Testis (tissue), 2 donors: ENCODE results near the gene PEPD.

ENCODE experiments used
- POLR2A ChIP-seq: fragments of 450-650 bp; IDR thresholded peaks from one replicate; pipeline ENCODE4 v1.6.1; 2017; ENCODE audit warnings: antibody characterized with exemption, mild to moderate bottlenecking, moderate library complexity
- TF ChIP-seq, protein P1 (sequence below), 3 experiments: fragments of 450-650 bp in 2 of 3; fragments of 200-600 bp in 1 of 3; sonication (generic) in 1 of 3; IDR thresholded peaks; one replicate each; pipeline ENCODE4 v1.5.1; 2016 to 2019; ENCODE audit warnings: antibody characterized with exemption in 3 of 3, mild to moderate bottlenecking in 2 of 3, moderate library complexity in 1 of 3

DNA sequence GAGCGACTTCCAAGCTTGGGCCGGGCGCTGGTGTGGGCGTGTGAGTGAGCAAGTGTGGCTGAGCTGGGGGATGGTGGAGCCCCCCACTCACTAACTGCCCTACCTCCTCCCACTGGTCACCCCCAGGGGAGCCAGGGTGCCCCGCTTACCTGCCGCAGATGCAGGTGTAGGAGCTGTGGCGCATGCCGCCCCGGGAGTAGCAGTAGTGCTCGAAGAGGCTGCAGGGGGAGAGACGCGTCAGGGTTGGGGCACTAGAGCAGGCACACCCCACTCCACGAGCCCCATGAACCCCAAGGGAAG lies 108.2 kb downstream of the PEPD start:
- TF ChIP-seq, protein P1, sequence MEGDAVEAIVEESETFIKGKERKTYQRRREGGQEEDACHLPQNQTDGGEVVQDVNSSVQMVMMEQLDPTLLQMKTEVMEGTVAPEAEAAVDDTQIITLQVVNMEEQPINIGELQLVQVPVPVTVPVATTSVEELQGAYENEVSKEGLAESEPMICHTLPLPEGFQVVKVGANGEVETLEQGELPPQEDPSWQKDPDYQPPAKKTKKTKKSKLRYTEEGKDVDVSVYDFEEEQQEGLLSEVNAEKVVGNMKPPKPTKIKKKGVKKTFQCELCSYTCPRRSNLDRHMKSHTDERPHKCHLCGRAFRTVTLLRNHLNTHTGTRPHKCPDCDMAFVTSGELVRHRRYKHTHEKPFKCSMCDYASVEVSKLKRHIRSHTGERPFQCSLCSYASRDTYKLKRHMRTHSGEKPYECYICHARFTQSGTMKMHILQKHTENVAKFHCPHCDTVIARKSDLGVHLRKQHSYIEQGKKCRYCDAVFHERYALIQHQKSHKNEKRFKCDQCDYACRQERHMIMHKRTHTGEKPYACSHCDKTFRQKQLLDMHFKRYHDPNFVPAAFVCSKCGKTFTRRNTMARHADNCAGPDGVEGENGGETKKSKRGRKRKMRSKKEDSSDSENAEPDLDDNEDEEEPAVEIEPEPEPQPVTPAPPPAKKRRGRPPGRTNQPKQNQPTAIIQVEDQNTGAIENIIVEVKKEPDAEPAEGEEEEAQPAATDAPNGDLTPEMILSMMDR (IDR thresholded peaks at IDR 0.05): no peak
- TF ChIP-seq POLR2A: no peak
